H9 (cell line): Measurements from ENCODE around the gene KLHL3. TPM values are rescaled to one million over a fixed set of nuclear protein-coding genes. Genes with fewer than 3 reads are reported as not detected.

Source experiments
- DNase-seq: peaks from one replicate; pipeline ENCODE4 v3.0.0-alpha.2; 2017
- H2AFZ ChIP-seq: one replicate; pipeline ENCODE4 v1.6.1; 2013; ENCODE audit warnings: mild to moderate bottlenecking, low read length, control low read depth, moderate library complexity
- H2AK5ac ChIP-seq: 2 replicates; pipeline ENCODE4 v1.6.1; 2013; ENCODE audit warnings: low read length, control low read depth, mixed read lengths; ENCODE audit not compliant: insufficient read length
- H2BK120ac ChIP-seq: one replicate; pipeline ENCODE4 v1.6.1; 2013; ENCODE audit warnings: low read depth, mild to moderate bottlenecking, low read length, control low read depth, inconsistent platforms; ENCODE audit not compliant: poor library complexity, severe bottlenecking
- H2BK12ac ChIP-seq: 2 replicates; pipeline ENCODE4 v1.6.1; 2013; ENCODE audit warnings: low read length, control low read depth, mixed read lengths, low read depth; ENCODE audit not compliant: insufficient read length
- H2BK15ac ChIP-seq: 2 replicates; pipeline ENCODE4 v1.6.1; 2013; ENCODE audit warnings: low read depth, low read length, control low read depth
- H2BK20ac ChIP-seq: one replicate; pipeline ENCODE4 v1.6.1; 2013; ENCODE audit warnings: low read depth, mild to moderate bottlenecking, low read length, control low read depth, inconsistent platforms; ENCODE audit not compliant: poor library complexity, severe bottlenecking
- H2BK5ac ChIP-seq: 2 replicates; pipeline ENCODE4 v1.6.1; 2013; ENCODE audit warnings: low read length, control low read depth, mixed read lengths; ENCODE audit not compliant: insufficient read length
- H3K14ac ChIP-seq: 2 replicates; pipeline ENCODE4 v1.6.1; 2013; ENCODE audit warnings: low read length, control low read depth; ENCODE audit not compliant: insufficient read depth
- H3K18ac ChIP-seq: 2 replicates; pipeline ENCODE4 v1.6.1; 2013; ENCODE audit warnings: low read depth, mild to moderate bottlenecking, mixed read lengths, low read length, control low read depth; ENCODE audit not compliant: insufficient read length
- H3K23ac ChIP-seq: 2 replicates; pipeline ENCODE4 v1.6.1; 2013; ENCODE audit warnings: low read length, control low read depth, mixed read lengths, low read depth; ENCODE audit not compliant: insufficient read length
- H3K23me2 ChIP-seq: 2 replicates; pipeline ENCODE4 v1.6.1; 2013; ENCODE audit warnings: low read depth, mild to moderate bottlenecking, mixed read lengths, low read length, control low read depth; ENCODE audit not compliant: insufficient read length, poor library complexity, severe bottlenecking
- H3K27ac ChIP-seq: 2 replicates; pipeline ENCODE4 v1.5.1; 2013; ENCODE audit warnings: low read length, control low read depth, mixed read lengths, low read depth; ENCODE audit not compliant: insufficient read length
- H3K27me3 ChIP-seq: 2 replicates; pipeline ENCODE4 v1.6.1; 2013; ENCODE audit warnings: low read length, control low read depth, inconsistent platforms; ENCODE audit not compliant: insufficient read depth
- H3K4ac ChIP-seq: 2 replicates; pipeline ENCODE4 v1.6.1; 2013; ENCODE audit warnings: low read depth, mild to moderate bottlenecking, control low read depth, inconsistent platforms, low read length, moderate library complexity
- H3K4me1 ChIP-seq: 2 replicates; pipeline ENCODE4 v1.6.1; 2013; ENCODE audit warnings: low read length, control low read depth, inconsistent platforms; ENCODE audit not compliant: insufficient read depth
- H3K4me2 ChIP-seq: 2 replicates; pipeline ENCODE4 v1.6.1; 2013; ENCODE audit warnings: low read length, control low read depth, mixed read lengths; ENCODE audit not compliant: insufficient read length, insufficient read depth
- H3K56ac ChIP-seq: 2 replicates; pipeline ENCODE4 v1.6.1; 2013; ENCODE audit warnings: low read depth, mild to moderate bottlenecking, mixed read lengths, low read length, control low read depth; ENCODE audit not compliant: insufficient read length
- H3K79me1 ChIP-seq: 2 replicates; pipeline ENCODE4 v1.6.1; 2013; ENCODE audit warnings: low read depth, mild to moderate bottlenecking, moderate library complexity, low read length, control low read depth, inconsistent platforms; ENCODE audit not compliant: insufficient read depth, poor library complexity, severe bottlenecking
- H3K79me2 ChIP-seq: 2 replicates; pipeline ENCODE4 v1.6.1; 2013; ENCODE audit warnings: low read length, control low read depth, inconsistent platforms; ENCODE audit not compliant: insufficient read depth
- H3K9ac ChIP-seq: 2 replicates; pipeline ENCODE4 v1.6.1; 2013; ENCODE audit warnings: low read length, control low read depth, mixed read lengths; ENCODE audit not compliant: insufficient read length; ENCODE audit errors: extremely low read depth
- H3K9me3 ChIP-seq: one replicate; pipeline ENCODE4 v1.6.1; 2013; ENCODE audit warnings: low read depth, low read length, inconsistent platforms; ENCODE audit not compliant: control insufficient read depth
- H3T11ph ChIP-seq: one replicate; pipeline ENCODE4 v1.6.1; 2013; ENCODE audit warnings: mild to moderate bottlenecking, low read length, control low read depth, inconsistent platforms
- H4K20me1 ChIP-seq: one replicate; pipeline ENCODE4 v1.6.1; 2013; ENCODE audit not compliant: control insufficient read depth, insufficient read length, insufficient read depth
- H4K5ac ChIP-seq: 2 replicates; pipeline ENCODE4 v1.6.1; 2013; ENCODE audit warnings: low read depth, mild to moderate bottlenecking, mixed read lengths, low read length, control low read depth; ENCODE audit not compliant: insufficient read length
- H4K8ac ChIP-seq: replicated peaks from 2 replicates; pipeline ENCODE4 v1.6.1; 2013; ENCODE audit warnings: low read length, control low read depth, mixed read lengths, low read depth; ENCODE audit not compliant: insufficient read length
- H4K91ac ChIP-seq: 2 replicates; pipeline ENCODE4 v1.6.1; 2013; ENCODE audit warnings: low read depth, mild to moderate bottlenecking, moderate library complexity, mixed read lengths, low read length, control low read depth; ENCODE audit not compliant: insufficient read length
- H3K27ac Mint-ChIP-seq, 3 experiments: 2 replicates in 2 of 3; 3 replicates in 1 of 3; pipeline ENCODE4 v1.8.0; 2020 to 2021; ENCODE audit warnings: mixed read lengths in 3 of 3, mild to moderate bottlenecking in 1 of 3, moderate library complexity in 1 of 3
- H3K27me3 Mint-ChIP-seq: 2 replicates; pipeline ENCODE4 v1.8.0; 2021; ENCODE audit warnings: low read depth, mild to moderate bottlenecking, moderate library complexity, mixed read lengths
- H3K36me3 Mint-ChIP-seq, 3 experiments: 2 replicates in 2 of 3; 3 replicates in 1 of 3; pipeline ENCODE4 v1.8.0; 2020 to 2021; ENCODE audit warnings: low read depth in 3 of 3, mixed read lengths in 3 of 3; ENCODE audit not compliant: insufficient read depth in 1 of 3
- H3K4me1 Mint-ChIP-seq, 2 experiments: 2 replicates each; pipeline ENCODE4 v1.8.0; 2020; ENCODE audit warnings: mixed read lengths in 2 of 2
- H3K4me3 Mint-ChIP-seq, 2 experiments: 2 replicates in 1 of 2; 3 replicates in 1 of 2; pipeline ENCODE4 v1.8.0; 2020 to 2021; ENCODE audit warnings: mild to moderate bottlenecking in 2 of 2, mixed read lengths in 2 of 2, moderate library complexity in 1 of 2
- H3K9me3 Mint-ChIP-seq, 2 experiments: 2 replicates in 1 of 2; 3 replicates in 1 of 2; pipeline ENCODE4 v1.8.0; 2020; ENCODE audit warnings: mild to moderate bottlenecking in 2 of 2, mixed read lengths in 2 of 2, moderate library complexity in 1 of 2
- WGBS: extraction: QIAGEN DNeasy Blood & Tissue Kit; methylation state at CpG from one replicate; pipeline ENCODE4 v1.1.7; 2013; ENCODE audit warnings: missing lambda C conversion rate, low lambda C conversion rate, mixed read lengths; ENCODE audit not compliant: insufficient read length; ENCODE audit errors: extremely low coverage; 5-methylcytosine and 5-hydroxymethylcytosine counted together
- total RNA-seq: library from RNA; stranded (reverse); gene quantifications from 2 replicates; pipeline ENCODE4 v1.2.1, GENCODE V29; 2021
- TF ChIP-seq, protein P1 (sequence below): fragments of 200-600 bp; sonication (generic); conservative IDR thresholded peaks from 3 replicates; pipeline ENCODE4 v1.8.0; 2021; ENCODE audit warnings: antibody characterized with exemption, mild to moderate bottlenecking

KLHL3 gene
- total RNA-seq, 1 experiment from 2014 or later: 12.8 TPM

DNA sequence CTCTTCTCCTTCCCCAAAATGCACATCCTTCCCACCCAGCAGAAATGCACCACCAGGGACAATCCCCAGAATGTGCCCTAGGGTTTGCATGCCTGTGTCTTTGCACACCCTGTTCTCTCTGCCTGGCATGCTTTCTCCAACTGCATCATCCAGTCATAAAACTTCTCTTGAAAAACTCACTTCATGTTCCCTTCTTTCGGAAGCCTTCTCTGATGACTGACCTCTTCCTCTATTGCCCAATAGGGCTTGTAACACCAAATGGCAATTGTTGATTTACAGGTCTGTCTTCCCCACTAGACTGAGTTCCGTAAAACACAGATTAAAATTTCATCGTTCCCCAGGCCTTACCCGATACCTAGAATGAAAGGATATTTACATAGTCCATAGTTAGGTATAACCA lies 153.7 kb downstream of the KLHL3 start:
- no peak overlapping the region for H3K27ac ChIP-seq
- no peak overlapping the region for H4K8ac ChIP-seq
- H2BK5ac ChIP-seq: no peak overlapping the region
- H3K27me3 Mint-ChIP-seq: peaks cover 2% of the 10 kb centered on the region
- H4K5ac ChIP-seq: no peak overlapping the region
- H3K9me3 Mint-ChIP-seq: peaks cover 7 to 21% of the 10 kb centered on the region in 2 experiments; a peak in 4 of 5 replicates
- no CpG with 5 or more reads among the region's 4 CpGs for WGBS
- no peak overlapping the region for H2BK12ac ChIP-seq
- no peaks in the 10 kb centered on the region for H3K27me3 ChIP-seq
- H3K23ac ChIP-seq: no peak overlapping the region
- no peaks in the 10 kb centered on the region for H3K79me2 ChIP-seq
- H2AK5ac ChIP-seq: no peak overlapping the region
- no peak overlapping the region for H3K4me2 ChIP-seq
- no peak overlapping the region for H3K14ac ChIP-seq
- H2BK20ac ChIP-seq: no peak overlapping the region
- no peak overlapping the region for H3K56ac ChIP-seq
- no peak for DNase-seq
- no peak overlapping the region for H4K91ac ChIP-seq
- no peak overlapping the region for H2BK15ac ChIP-seq
- H2AFZ ChIP-seq: no peak overlapping the region
- H3K23me2 ChIP-seq: no peaks in the 10 kb centered on the region
- H4K20me1 ChIP-seq: no peaks in the 10 kb centered on the region
- H3K9ac ChIP-seq: no peak overlapping the region
- no peak overlapping the region for H3T11ph ChIP-seq
- H3K79me1 ChIP-seq: no peaks in the 10 kb centered on the region
- H3K27ac Mint-ChIP-seq: no peak overlapping the region
- TF ChIP-seq, protein P1, sequence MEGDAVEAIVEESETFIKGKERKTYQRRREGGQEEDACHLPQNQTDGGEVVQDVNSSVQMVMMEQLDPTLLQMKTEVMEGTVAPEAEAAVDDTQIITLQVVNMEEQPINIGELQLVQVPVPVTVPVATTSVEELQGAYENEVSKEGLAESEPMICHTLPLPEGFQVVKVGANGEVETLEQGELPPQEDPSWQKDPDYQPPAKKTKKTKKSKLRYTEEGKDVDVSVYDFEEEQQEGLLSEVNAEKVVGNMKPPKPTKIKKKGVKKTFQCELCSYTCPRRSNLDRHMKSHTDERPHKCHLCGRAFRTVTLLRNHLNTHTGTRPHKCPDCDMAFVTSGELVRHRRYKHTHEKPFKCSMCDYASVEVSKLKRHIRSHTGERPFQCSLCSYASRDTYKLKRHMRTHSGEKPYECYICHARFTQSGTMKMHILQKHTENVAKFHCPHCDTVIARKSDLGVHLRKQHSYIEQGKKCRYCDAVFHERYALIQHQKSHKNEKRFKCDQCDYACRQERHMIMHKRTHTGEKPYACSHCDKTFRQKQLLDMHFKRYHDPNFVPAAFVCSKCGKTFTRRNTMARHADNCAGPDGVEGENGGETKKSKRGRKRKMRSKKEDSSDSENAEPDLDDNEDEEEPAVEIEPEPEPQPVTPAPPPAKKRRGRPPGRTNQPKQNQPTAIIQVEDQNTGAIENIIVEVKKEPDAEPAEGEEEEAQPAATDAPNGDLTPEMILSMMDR: no peak
- no peak overlapping the region for H3K4ac ChIP-seq
- H3K4me1 Mint-ChIP-seq: no peaks in the 10 kb centered on the region
- no peaks in the 10 kb centered on the region for H3K9me3 ChIP-seq
- no peak overlapping the region for H2BK120ac ChIP-seq
- no peaks in the 10 kb centered on the region for H3K4me1 ChIP-seq
- H3K18ac ChIP-seq: no peak overlapping the region
- no peaks in the 10 kb centered on the region; a peak in 1 of 7 replicates for H3K36me3 Mint-ChIP-seq
- no peak overlapping the region for H3K4me3 Mint-ChIP-seq
